Activated naive CD8-positive, alpha-beta T cell treated with anti-CD3 and anti-CD28 coated beads, Interleukin-2, amount 50 U/mL, for 16 hours (primary cell): ENCODE data around the gene TAF15.
A peak's percentile ranks its signal among the peaks of the same experiment; 100 is the strongest.

Source experiments
- DNase-seq: peaks from one replicate; pipeline ENCODE4 v3.0.0-alpha.2; 2020; ENCODE audit warnings: low read depth, low spot score

TAF15 gene

DNA sequence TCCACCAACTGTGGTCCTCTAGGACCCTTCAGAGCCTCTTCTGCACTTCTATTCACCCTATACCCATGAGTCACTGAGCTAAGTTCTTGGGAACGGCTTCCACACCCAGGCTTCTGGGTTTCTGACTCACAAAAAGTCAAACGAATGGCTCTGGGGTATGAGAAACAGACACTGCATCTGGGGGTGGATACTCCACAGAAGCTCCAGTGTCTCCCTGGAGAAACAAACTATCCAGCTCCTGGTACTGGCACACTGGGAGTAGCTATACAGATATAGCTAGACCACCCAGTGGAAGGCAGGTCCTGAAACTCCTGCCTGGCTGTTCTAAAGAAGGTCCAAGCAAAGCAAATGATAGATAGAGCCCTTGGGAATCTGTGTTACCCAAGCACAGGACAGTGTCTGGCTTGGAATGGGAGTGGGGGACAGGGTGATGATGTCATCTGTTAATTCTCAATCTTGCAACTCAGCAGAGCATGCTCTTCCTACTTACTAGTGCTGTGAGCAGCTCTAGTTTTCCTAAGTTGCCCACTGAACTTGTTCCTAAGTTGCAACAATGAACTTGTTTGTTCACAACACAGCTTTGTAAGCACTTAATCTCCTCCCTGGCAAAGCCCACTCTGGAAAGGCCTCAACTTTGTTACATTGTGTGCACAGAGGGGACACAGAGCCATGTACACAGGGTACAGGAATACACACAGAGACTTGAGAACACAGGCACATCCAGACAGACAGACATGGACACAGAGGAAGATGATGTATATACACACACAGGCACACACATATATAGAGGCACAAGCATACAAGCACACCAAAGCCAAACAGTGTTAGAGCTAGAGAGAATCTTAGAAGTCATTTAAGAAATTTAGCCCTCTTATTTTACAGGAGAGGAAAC is 20.6 kb upstream of the TAF15 start:
- no peak for DNase-seq

DNA sequence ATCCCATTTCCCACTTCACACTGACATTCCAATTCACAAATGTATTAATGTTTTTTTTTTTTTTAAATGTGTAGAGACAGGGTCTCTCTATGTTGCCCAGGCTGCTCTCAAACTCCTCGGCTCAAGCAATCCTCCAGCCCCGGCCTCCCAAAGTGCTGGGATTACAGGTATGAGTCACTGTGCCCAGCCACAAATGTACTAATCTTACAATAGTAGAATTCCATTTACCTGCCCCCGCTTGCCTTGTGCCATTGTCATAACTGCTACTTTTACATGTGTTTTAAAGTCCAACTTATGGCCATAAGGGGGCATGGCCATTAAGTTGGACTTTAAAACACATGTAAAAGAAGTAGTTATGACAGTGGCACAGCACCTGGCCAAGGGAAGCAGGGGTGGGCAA is 18.4 kb upstream of the TAF15 start:
- no peak for DNase-seq

DNA sequence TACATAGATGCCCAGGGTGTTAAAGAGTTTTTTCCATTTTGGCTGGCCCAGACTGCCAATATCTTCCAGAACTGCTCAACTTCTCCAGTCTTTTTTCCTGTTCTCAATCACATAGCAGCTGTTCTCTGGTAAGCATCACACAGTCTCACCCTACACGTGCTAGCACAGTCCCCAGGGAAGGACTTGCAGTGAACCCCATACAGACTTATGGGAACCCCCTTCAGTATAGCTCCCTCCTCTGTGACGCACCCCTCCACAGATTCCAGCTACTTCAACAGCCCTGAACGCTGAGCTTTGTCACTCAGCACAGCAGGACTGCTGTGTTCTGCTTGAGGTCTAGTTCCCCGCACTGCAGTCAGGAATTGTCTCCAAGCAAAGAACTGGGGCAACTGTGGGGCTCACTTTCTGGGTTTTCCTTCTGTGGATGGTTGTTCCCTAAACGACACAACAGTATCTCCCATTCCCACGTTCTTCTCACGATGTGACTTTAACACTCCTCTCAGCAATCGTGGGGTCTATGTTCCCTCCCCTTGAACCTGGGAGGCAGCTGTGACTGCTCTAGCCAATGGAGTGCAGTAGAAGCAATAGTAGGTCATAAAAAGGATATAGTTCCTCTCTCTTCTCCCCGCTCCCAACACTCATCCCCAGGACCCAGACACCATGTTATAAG is 17.5 kb upstream of the TAF15 start:
- DNase-seq: no peak

DNA sequence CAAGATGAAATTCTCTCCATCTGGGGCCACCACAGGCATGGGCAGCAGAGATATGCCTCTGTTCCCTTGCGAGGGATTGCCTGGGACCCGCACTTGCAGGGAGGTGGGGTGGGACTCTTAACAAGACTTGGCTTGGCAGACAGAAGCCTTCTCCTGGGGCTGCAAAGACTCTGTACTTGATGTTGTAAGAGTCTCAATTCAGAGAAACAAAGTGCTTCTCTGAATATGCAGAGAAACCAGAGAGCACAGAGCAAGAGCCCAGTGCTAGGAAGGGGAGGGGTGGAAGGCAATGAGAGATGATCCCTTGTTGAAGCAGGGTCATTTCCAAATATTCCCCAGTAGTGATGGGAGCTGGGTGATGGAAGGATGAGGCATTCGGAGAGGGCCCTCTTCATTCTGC is 16.0 kb upstream of the TAF15 start:
- no peak for DNase-seq

DNA sequence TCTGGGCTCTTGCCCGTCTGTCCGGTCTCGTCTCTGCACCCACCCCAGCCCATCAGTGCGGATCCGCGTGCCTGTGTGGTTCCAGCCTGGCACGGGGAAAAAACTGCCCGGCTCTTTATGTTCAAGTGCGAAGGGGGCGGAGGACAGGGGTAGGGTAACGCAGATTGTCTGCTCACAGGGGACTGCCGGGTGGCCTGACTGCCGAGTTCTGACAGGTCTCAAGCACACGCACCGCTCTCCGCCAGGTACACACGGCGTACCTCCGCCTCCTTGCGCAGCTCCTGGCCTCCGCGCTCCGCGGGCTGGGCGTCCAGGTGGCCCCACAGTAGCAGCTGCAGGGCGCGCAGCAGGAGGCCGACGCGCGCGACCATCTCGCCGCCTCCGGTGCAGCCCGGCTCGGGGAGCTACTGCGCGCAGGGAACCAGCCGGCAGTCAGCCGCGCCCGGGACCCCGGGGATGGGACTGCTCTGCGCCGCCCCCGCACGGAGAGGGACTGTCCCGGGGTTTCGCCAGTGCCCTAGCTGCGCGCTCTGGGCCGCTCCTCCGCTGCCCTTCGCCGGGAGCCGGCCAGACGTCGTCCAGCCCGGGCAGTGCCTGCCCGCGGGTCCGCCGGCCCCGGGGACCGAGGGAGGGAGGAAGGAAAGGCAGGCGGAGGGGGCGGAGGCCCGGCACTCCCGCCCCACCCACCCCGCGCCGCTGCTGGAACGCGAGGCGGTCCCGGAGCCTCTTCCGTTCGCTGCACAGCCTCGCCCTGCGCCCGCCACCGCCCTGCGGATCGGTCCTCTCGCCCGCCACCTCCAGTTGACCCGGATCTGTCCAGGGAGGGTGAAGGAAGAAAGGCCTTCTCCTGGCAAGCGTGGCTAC is 14.0 kb upstream of the TAF15 start, which contains the start of gene MMP28:
TSS of gene MMP28 (minus strand) at position 635 of the 864 bp plus-strand sequence. CDS start at position 371, 264 bp downstream.
- DNase-seq: peak; percentile 7

DNA sequence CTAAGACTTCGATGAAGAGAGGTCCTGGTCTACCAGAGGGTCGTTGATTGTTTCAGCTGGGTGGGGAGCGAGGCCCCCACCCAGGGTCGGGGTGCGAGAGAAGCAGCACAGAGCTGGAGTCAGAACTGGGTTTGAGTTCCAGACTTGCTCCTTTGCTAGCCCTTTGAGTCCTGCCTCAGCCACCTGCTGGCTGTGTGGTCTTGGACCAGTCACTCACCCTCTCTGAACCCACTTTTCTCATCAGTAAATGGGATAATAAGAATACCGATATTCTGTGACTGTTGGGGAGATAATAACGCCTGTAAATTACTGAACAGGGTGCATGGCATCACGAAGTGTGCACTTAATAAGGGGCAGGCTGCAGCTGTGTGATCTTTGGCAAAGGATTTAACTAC is 13.4 kb upstream of the TAF15 start:
- DNase-seq: no peak

DNA sequence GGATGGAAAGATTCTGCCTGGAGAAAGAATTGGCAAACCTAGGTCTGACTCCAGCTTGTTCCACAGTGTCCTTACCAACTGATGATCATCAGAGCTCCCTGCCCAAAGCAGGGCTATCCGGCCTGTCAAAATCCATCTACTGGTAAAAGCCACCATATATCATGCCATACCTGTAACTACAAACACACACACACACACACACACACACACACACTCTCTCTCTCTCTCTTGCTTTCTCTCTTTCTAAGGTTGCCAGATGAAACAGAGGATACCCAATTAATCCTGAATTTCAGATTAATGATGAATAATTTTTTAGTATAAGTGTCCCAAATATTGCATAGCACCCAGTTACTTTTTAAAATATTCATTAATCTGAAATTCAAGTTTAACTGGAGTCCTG is 12.3 kb upstream of the TAF15 start:
- no peak for DNase-seq

DNA sequence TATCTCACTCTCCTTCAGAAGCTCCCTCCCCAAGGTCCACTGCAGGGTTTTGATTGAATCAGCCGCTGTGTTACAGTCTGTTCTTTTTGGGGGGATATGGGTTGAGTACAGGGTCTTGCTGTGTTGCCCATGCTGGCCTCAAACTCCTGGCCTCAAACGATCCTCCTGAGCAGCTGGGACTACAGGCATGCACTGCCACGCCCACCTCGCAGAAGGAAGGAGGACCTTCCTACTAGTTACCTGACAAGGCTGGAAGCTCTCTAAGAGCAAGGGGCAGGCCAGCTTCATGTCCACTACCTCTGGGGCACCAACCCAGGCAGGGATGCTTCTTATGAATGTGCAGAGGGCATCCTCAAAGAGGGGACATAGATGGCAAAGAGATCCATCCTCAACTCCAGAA is 11.9 kb upstream of the TAF15 start:
- DNase-seq: no peak

DNA sequence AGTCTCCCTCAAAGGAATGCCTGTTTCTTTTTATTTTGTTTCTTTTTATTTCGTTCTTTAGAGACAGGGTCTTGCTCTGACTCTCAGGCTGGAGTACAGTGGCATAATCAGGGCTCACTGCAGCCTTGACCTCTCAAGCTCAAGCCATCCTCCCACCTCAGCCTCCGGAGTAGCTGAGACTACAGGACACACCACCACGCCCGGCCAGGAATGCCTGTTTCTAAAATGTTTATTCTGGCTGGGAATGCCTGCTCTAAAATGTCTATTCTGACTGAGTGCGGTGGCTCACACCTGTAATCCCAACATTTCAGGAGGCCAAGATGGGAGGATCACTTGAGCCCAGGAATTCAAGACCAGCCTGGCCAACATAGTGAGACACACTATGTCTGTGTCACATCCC is 11.4 kb upstream of the TAF15 start:
- no peak for DNase-seq

DNA sequence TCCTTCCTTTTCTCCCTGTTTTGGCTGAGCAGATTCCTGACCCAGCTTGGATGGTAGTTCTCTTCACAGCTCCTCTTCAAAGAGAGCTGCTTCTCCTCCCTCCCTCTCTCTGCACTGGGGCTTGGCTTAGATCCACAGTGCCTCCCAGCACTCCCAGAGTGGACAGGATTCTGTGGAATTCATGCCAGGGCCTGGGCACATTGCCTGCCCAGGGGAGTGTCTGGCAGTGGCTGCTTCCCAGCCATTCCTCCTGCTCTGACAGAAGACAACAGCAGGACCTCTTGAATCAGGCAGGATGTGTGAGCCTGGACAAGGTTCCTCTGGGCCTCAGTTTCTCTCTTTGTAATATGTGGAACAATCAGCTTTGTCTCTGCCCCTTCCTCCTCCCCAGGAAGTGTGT is 9.3 kb upstream of the TAF15 start:
- DNase-seq: no peak

DNA sequence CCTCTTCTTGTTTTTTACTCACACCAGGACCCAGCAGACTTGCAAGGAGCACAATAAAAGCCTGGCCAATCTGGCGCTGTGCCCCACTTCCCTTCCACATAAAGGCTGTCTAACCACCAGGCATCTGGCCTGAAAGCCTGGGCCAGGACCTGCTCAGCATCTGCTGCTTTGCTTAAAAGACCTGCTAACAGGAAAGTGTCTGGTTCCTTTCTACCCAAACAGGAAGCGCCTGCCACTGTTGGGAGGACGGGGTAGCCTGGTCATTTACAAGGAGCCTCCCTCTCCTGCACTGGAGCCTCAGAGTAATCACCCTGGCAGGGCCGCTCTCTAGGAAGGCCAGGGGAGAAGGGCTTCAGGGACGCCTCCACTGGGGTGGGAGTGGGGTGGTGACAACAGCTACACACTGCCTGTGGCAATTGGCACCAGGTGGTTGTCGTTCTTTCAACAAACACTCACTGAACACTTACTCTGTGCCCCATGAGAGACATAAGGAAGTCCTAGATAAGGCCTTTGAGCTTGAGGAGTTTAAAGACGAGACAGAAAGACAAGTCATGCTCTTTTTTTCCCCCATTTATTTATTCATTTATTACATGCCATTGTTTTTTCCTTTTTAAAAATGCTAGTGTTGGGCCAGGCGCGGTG is 7.6 kb upstream of the TAF15 start:
- DNase-seq: no peak

DNA sequence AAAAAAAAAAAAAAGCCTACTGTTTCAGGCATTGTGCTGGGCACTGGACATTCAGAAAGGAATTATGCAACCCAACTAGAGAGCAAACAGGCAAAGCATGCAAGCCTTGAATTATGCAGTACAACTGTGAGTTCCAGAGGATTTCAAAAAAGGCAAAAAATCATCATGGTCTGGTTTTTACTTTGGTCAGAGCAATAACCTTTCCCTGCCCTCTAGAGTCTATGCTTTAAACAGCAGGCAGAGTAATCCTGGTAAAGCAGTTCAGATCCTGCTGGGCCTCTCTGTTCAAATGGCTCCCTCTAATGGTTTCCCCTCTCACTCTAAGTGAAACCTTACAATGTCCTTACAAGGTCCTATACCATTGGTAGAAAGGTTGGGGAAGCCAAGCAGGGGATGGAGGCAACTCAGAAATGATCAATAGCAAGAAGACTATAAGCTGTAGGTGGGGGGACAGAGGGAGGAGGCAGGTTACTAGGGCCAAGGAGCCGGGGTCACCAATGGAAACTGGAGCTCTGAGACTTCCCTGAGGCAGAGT is 4.6 kb upstream of the TAF15 start:
- no peak for DNase-seq

DNA sequence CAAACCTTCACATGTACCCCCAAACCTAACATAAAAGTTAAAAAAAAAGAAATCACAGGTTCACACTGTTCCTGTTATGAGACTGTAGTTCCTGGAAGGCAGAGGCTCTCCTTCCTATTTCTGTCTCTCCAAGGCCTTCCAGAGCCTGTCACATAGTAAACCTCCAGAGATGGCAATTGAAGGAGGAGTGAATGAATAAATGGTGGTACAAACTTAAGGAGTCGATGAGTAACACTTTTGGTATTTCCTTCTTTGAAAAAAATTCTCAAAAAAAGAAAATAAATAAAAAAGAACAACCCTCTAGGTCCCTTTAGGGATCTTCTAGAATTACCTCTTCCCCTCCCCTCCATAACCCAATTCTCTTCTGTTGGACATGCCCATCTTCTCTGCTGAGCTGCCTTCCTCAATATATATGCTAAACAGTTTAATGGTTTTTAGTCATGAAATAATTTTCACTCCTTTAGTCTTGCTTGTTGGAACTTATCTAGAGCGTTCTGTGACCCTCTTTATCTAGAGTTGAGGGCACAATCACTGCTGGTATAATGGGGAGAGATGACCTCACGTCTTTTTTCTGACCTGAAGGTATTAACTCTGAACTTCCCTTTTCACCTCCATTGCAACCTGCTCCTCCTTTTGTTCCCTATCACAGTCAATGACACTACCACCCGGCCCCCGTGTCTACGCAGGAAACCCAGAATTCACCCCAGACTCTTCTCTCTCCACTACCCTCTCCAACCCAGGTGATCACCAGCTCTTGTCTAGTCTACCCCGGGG is 1.7 kb upstream of the TAF15 start:
- DNase-seq: no peak

DNA sequence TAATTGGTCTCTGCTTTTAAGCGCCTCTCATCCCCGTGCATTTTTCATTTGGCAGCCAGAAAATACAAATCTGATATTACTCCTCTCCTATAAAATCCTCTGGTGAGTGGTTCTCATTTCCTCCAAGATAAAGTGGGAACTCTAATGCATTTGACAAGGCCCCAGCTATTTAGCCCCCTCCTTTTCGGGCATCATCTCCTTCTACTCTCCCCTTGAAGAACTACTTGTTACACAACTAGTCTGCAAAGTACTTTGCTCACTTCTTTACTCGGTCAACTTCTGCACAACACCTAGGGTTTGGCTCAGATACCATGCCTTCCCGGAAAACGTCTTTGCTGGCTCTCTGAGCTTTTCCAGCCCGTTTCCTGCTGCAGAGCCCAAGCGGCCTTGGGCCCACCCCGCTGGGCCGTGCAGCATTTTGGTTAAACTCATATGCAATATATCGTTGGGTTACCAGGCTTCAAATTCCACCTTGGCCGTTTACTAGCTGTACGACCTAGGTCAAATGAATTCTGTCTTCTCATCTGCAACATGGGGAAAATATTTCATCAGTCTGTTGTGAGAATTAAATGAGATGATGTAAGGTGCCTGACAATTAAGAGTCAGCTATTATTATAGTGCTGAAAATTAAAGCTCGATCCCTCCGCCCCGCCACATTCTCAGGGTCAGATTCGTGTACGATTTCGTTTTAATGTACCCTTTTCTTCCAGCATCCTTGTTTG is 883 bp upstream of the TAF15 start:
- no peak for DNase-seq

DNA sequence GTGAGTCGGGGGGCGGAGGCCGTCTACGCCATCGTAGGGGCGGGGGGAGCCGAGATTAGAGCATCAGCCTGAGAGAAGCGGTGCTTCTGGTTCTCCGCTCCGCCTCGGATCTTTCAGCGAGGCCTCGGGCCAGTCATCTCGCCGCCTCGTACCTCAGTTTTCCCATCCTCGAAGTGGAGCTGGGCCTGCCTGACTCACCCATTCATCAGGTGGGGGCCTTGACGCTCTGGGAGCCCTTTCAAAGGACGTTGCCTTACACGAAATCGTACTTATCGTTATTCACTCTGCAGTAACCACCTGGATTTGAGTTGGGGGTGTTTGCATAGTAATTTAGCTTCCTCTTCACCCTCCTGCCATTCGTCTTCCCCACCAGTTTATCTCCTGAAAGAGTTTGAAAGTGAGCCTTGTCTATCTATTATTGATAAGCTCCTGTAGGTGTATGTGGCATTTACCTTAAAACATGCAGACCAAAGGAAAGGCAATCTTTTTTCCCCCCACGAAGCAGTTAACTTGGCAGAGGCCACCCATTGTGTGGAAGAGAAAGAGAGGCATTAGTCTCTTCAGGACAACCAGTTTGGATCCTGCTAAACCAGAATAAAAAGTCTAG is 674 bp downstream of the TAF15 start:
- no peak for DNase-seq

DNA sequence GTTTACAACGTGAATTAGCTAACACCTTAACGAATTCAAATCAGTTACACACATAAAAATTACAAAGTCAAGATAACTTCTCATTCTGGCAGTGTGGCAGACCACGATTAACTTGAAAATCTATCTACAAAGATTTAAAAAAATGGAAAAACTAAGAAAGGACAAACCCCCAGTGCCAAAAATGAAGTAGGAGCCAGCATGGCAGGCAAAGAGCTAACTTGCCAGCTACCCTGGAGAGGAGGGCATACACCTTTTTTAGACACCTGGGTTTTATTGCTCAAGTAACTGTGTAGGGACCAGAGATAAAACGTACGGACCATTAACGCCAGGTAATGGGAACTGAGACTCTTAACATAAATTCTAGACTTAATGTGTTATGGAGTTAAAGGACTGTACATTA is 2.5 kb downstream of the TAF15 start:
- no peak for DNase-seq

DNA sequence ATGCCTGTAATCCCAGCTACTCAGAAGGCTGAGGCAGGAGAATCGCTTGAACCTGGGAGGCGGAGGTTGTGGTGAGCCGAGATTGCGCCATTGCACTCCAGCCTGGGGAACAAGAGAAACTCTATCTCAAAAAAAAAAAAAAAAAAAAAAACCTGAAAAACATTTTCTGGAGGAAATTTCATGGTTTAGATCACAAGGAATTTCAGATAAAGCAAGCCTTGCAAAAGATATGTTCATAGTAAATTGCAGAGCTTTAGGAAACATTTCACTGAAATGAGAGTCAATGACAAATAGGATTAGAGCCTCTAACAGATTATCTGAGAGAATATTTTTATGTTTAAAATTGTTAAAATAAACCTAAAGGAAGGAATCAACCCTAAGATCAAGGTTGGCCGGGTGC is 3.2 kb downstream of the TAF15 start:
- no peak for DNase-seq

DNA sequence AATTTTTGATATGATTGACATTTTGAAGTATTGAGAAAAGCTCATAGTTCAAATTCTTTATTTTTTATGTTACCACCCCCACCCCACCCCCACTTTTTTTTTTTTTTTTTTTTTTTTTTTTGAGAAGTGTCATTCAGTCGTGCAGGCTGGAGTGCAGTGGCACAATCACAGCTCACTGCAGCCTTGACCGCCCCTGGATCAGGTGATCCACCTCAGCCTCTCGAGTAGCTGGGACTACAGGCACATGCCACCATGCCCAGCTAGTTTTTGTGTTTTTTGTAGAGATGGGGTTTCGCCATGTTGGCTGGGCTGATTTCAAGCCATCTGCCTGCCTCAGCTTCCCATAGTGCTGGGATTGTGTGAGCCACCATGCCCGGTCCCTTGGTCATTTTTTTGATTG is 7.4 kb downstream of the TAF15 start:
- DNase-seq: no peak

DNA sequence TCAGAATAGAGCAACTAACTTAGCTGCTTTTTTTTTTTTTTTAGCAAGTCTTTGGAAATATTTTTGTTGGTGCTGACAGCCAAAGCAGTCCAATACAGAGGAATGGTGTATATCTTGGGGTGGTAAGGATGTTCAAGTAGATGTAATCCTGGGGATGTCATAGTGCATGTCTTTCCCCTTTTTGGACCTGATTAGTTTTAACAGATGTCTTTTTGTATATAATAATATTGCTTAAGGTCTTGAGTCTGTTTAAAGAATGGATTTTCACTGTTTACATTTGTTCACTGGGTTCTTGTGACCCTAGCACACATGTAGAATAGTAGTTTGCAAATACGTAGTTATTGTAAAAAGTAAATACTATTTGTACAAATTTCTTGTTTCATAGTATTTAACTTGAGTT is 7.9 kb downstream of the TAF15 start:
- no peak for DNase-seq

DNA sequence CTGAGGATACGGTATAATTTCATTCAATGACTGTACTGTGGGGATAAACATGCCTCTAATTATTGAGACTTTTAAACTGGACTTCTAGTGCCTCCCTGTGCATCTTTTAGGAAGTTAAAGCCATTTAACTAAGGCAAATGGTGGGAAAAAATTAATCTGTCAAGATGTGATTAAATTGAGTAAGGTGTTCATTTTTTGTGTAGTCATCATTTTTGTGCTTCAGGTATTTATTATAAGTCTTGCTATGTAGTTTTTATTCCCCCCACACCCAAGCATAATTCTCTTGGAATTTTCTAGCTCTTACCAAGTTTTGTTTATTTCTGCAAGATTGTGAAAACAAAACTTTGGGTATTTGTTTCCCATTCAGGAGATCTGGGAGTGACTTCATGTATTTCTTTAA is 10.2 kb downstream of the TAF15 start:
- no peak for DNase-seq
